ENCODE results near the gene XRN2.

XRN2 gene

DNA sequence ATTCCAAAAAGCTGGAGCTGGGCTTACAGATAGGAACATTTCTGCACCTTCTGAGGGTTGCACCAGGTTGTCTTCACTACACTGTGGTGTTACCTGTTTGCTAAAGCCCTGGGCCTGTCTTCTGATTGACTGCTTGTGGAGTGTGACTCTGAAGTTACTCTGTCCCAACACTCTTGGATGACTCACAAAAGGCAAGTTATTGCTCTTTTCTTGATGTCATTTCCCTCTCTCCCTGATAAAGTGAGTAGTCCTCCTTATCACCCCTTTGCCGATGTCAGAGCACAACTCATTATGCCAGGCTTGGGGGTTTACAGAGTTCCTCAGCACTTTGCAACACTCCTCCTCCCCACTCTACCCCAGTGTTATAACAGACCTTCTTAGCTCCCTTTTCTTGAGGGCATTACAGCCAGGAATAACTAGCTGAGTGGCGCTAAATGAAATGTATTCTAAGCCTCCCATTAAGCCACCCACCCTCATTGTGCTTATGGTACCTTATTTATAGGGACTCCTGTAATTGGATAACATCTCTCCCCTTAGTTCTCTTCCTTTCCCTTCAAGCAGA lies 130.3 kb downstream of the XRN2 start:
- no peak for DNase-seq

DNA sequence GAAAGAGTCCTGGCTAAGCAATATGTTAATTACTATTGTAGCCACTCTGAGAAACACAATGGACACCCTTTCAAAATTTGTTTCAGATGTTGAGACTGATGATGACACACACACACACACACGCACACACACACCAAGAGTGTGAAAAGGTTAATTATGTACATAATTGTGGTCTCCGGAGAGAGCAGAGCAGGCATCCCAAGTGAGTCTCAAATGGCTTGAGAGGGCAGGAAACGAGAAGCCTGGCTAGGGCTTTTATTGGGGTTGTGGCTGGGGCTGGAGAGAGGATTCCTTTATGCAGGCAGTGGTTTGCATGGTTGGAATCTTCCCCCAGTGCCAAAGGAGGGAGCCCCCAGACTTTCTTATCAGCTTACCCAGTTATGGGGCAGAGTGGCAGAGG lies 132.4 kb downstream of the XRN2 start:
- no peak for DNase-seq

DNA sequence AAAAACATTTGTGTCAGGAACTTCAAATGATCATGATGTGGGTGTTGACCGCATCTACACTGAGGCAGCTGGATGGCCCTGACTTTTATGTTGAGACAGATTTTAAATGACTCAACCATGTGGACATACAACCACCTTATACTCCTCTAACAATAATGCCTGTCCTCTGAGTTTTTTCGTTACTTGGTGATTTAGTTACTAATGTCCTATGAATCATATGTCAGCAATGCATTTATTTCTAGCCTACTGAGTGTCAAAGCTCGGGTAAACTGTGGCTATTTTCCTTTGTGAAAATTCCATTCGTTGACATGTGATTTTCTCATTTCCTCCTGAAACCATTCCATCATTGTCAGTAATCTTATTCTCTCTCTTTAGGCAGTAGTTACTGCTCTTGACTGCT lies 133.1 kb downstream of the XRN2 start:
- no peak for DNase-seq

DNA sequence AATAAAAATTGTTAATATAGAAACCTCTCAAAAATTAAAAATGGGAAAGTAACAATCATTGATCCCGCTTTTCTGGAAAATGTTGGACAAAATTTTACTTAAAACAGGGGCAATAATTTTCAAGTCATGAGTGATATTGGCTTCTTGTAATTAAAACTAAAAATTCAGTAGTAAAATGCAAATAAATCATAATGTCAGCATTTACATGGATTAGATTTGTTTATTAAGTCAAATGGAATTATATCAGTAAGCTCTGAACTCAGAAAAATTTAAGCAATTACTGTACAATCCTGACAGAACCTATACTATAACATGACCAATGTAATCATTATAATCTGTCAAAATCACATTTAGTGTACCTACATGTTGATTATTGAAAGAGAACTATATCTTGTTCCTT lies 134.1 kb downstream of the XRN2 start:
- DNase-seq, result no peak

DNA sequence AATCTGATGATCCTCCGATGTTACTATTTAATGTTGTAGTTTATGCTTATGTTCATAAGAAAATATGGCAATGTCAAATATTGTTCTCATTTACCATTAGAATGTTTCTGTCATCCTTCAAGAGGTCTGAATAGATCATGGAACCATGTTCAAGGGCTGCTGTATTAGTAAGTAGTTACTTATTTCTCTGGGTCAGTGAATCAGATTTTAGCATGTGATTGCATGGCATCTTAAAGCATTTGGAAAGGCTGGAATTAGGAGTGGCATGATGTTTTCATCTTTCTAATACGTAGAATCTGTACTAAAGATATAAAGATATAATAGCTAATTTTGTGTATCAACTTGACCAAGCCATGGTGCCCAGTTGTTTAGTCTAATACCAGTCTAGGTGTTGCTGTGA lies 134.7 kb downstream of the XRN2 start:
- no peak for DNase-seq

Measured in central memory CD4-positive, alpha-beta T cell (primary cell).